ENCODE data around the gene MEAF6.
"Not testable (repeated sequence)": the region's sequence is repeated elsewhere in the genome, so short reads cannot be mapped to it uniquely, and the experiment has no call there.

The MEAF6 gene

DNA sequence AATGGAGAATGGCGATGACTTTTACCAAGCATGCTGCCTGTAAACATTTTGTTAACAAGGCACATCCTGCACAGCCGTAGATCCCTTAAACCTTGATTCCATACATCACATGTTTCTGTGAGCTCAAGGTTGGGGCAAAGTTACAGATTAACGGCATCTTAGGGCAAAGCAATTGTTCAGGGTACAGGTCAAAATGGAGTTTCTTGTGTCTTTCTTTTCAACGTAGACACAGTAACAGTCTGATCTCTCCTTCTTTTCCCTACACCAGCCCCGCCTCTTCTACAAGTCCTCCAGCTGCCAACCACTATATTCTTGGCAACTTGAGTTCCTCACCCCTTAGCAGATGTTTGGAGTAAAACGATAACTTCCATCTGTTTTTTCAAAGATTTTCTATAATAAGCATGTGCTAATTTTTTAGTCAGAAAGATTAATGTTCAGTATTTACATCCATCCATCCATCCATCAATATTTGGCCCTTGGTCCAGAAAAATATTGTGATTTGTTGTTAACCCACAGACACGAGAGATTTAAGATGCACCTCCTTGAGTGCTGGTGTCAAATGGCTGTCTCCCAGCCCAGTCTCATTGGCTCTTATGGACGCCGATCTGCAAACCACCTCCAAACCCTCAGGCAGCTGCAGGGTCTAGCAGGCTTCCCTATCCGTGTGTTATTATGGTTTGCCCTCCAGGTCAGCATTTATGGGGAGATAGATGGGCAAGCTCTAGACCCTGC lies 46.0 kb upstream of the MEAF6 start:
- TF ChIP-seq GABPA (IDR thresholded peaks at IDR 0.05; ENCODE audit: low read depth) = no peak
- TF ChIP-seq, protein P1, sequence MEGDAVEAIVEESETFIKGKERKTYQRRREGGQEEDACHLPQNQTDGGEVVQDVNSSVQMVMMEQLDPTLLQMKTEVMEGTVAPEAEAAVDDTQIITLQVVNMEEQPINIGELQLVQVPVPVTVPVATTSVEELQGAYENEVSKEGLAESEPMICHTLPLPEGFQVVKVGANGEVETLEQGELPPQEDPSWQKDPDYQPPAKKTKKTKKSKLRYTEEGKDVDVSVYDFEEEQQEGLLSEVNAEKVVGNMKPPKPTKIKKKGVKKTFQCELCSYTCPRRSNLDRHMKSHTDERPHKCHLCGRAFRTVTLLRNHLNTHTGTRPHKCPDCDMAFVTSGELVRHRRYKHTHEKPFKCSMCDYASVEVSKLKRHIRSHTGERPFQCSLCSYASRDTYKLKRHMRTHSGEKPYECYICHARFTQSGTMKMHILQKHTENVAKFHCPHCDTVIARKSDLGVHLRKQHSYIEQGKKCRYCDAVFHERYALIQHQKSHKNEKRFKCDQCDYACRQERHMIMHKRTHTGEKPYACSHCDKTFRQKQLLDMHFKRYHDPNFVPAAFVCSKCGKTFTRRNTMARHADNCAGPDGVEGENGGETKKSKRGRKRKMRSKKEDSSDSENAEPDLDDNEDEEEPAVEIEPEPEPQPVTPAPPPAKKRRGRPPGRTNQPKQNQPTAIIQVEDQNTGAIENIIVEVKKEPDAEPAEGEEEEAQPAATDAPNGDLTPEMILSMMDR (IDR thresholded peaks at IDR 0.05; ENCODE audit: insufficient read depth, low read length) = no peak
- TF ChIP-seq REST (IDR thresholded peaks at IDR 0.05; ENCODE audit: insufficient replicate concordance, low read depth) = no peak
- no peak for DNase-seq (ENCODE audit: low read depth in 1 of 2, low spot score in 1 of 2)

GRCh38 chr1:37559957-37560379 lies 45.4 kb upstream of the MEAF6 start:
- not testable (repeated sequence) for H3K27ac ChIP-seq (replicated peaks); DNase-seq (ENCODE audit: low read depth in 1 of 2, low spot score in 1 of 2); H3K27me3 ChIP-seq (ENCODE audit: insufficient read depth, poor library complexity, severe bottlenecking); H3K4me3 ChIP-seq (replicated peaks; ENCODE audit: insufficient read depth, low read length)
- TF ChIP-seq SPI1 (IDR thresholded peaks at IDR 0.05; ENCODE audit: borderline replicate concordance, low read depth) = peak; percentile 23; the same call in 1 of the 2 replicates

More for the DNA sequence above, 46.0 kb upstream of the MEAF6 start:
- no peaks in the 10 kb centered on the region for H3K27me3 ChIP-seq (ENCODE audit: insufficient read depth, poor library complexity, severe bottlenecking)
- no peak overlapping the region for H3K27ac ChIP-seq (replicated peaks)
- H3K4me3 ChIP-seq (replicated peaks; ENCODE audit: insufficient read depth, low read length) = no peak overlapping the region

GRCh38 chr1:37559080-37559479 lies 44.5 kb upstream of the MEAF6 start:
- DNase-seq (ENCODE audit: low read depth in 1 of 2, low spot score in 1 of 2) = no peak
- TF ChIP-seq REST (IDR thresholded peaks at IDR 0.05; ENCODE audit: insufficient replicate concordance, low read depth) (no peak), POLR2AphosphoS5 (IDR thresholded peaks at IDR 0.05; ENCODE audit: low read depth) (no peak), SPI1 (IDR thresholded peaks at IDR 0.05; ENCODE audit: borderline replicate concordance, low read depth) (no peak), GABPA (IDR thresholded peaks at IDR 0.05; ENCODE audit: low read depth) (no peak)
- TF ChIP-seq, protein P1 (IDR thresholded peaks at IDR 0.05; ENCODE audit: insufficient read depth, low read length) = no peak
- Histone ChIP-seq H3K4me3 (replicated peaks; ENCODE audit: insufficient read depth, low read length) (no peak overlapping the region), H3K27me3 (ENCODE audit: insufficient read depth, poor library complexity, severe bottlenecking) (no peaks in the 10 kb centered on the region), H3K27ac (replicated peaks) (no peak overlapping the region)

GRCh38 chr1:37558411-37558810 lies 43.8 kb upstream of the MEAF6 start:
- Histone ChIP-seq H3K27me3 (ENCODE audit: insufficient read depth, poor library complexity, severe bottlenecking) (no peaks in the 10 kb centered on the region), H3K27ac (replicated peaks) (no peak overlapping the region), H3K4me3 (replicated peaks; ENCODE audit: insufficient read depth, low read length) (no peak overlapping the region)
- TF ChIP-seq GABPA (IDR thresholded peaks at IDR 0.05; ENCODE audit: low read depth) (no peak), SPI1 (IDR thresholded peaks at IDR 0.05; ENCODE audit: borderline replicate concordance, low read depth) (no peak), REST (IDR thresholded peaks at IDR 0.05; ENCODE audit: insufficient replicate concordance, low read depth) (no peak), POLR2AphosphoS5 (IDR thresholded peaks at IDR 0.05; ENCODE audit: low read depth) (no peak)
- TF ChIP-seq, protein P1 (IDR thresholded peaks at IDR 0.05; ENCODE audit: insufficient read depth, low read length) = no peak
- DNase-seq (ENCODE audit: low read depth in 1 of 2, low spot score in 1 of 2) = no peak

Measured in HL-60 (cell line).